ENCODE measurements around the gene B3GAT3.

GRCh38 chr11:62601372-62602140 lies 20.2 kb downstream of the B3GAT3 start, which contains the start of gene MTA2:
- peak; percentile 62 for TF ChIP-seq POLR2AphosphoS5 (IDR thresholded peaks at IDR 0.05; ENCODE audit: low read depth, low read length)
- peak; percentile 50; the same call in 1 of the 2 replicates for TF ChIP-seq POLR2A (IDR thresholded peaks at IDR 0.05; ENCODE audit: low read depth, low read length)

All from GM12891 (cell line).